K562 (cell line): ENCODE data around the gene PURA. TPM values are rescaled to one million over a fixed set of nuclear protein-coding genes. Genes with fewer than 3 reads are reported as not detected.

Experiments used
- ATAC-seq: fragments of 200-7000 bp; cut with Tn5 transposase; 3 replicates; pipeline ENCODE4 v1.9.1; 2020; ENCODE audit warnings: moderate library complexity
- BruUV-seq: library from RNA; stranded (reverse); fragments of 400-500 nt; replicated peaks from 2 replicates; lab custom pipeline; 2021; lab: Mats Ljungman, UMichigan
- CTCF ChIA-PET: fragments of 300-600 bp; formaldehyde crosslinking; extraction: SDS; loops from one replicate; lab custom pipeline; 2021; ENCODE audit warnings: low intra/inter-chr PET ratio; lab: Yijun Ruan, JAX
- POLR2A ChIA-PET: fragments of 300-600, 350-650 bp; sonication (Branson Sonifier 250); formaldehyde crosslinking; extraction: SDS; loops from one replicate; lab custom pipeline; 2021; ENCODE audit warnings: antibody characterized with exemption, inconsistent platforms; lab: Yijun Ruan, JAX
- DNase-seq, 4 experiments: peaks; one replicate each; pipeline versions ENCODE4 v3.0.0 to v3.0.0-alpha.2; 2011 to 2018; ENCODE audit warnings: low spot score in 3 of 4, mixed read lengths in 3 of 4; ENCODE audit errors: extremely low read depth in 1 of 4
- FAIRE-seq: peaks from 2 replicates; lab custom pipeline; 2011; peaks lifted over from hg19 to GRCh38; lab: Jason Lieb, UNC
- H2AFZ ChIP-seq: 2 replicates; pipeline ENCODE4 v1.6.0; 2011; ENCODE audit warnings: low read depth, low read length, control low read depth, inconsistent platforms
- H3K27ac ChIP-seq: fragments of 200-600 bp; 3 replicates; pipeline ENCODE4 v1.8.0; 2011; ENCODE audit warnings: low read depth, mild to moderate bottlenecking, control low read depth, inconsistent platforms, low read length, moderate library complexity, mixed read lengths; ENCODE audit errors: extremely low read depth
- H3K27me3 ChIP-seq, 2 experiments: fragments of 300-600 bp in 1 of 2; 2 replicates in 1 of 2; 3 replicates in 1 of 2; pipeline versions ENCODE4 v1.6.0 to v1.8.0; 2011; ENCODE audit warnings: inconsistent platforms in 2 of 2, low read length in 2 of 2, mild to moderate bottlenecking in 1 of 2, mixed read lengths in 1 of 2, moderate library complexity in 1 of 2; ENCODE audit not compliant: control insufficient read depth in 2 of 2, insufficient read depth in 2 of 2
- H3K36me3 ChIP-seq: fragments of 300-600 bp; 3 replicates; pipeline ENCODE4 v1.8.0; 2011; ENCODE audit warnings: mild to moderate bottlenecking, low read length, inconsistent platforms; ENCODE audit not compliant: control insufficient read depth, insufficient read depth
- H3K4me1 ChIP-seq, 2 experiments: fragments of 200-600 bp in 1 of 2; replicated peaks in 1 of 2; 2 replicates in 1 of 2; 3 replicates in 1 of 2; pipeline versions ENCODE4 v1.5.1 to v1.8.0; 2011; ENCODE audit warnings: inconsistent platforms in 2 of 2, low read length in 2 of 2, mild to moderate bottlenecking in 1 of 2, mixed read lengths in 1 of 2, moderate library complexity in 1 of 2; ENCODE audit not compliant: control insufficient read depth in 2 of 2, insufficient read depth in 2 of 2
- H3K4me2 ChIP-seq: 2 replicates; pipeline ENCODE4 v1.6.1; 2011; ENCODE audit warnings: low read length, control low read depth, inconsistent platforms, mixed read lengths; ENCODE audit not compliant: insufficient read depth
- H3K4me3 ChIP-seq: fragments of 200-600 bp; sonication (generic), shearing (Covaris generic); 2 replicates; pipeline ENCODE4 v1.5.1; 2016; ENCODE audit warnings: control low read depth, inconsistent platforms
- H3K79me2 ChIP-seq: fragments of 200-600 bp; 3 replicates; pipeline ENCODE4 v1.8.0; 2011; ENCODE audit warnings: low read length, inconsistent platforms; ENCODE audit not compliant: control insufficient read depth, insufficient read depth
- H3K9ac ChIP-seq, 2 experiments: 2 replicates each; pipeline versions ENCODE4 v1.6.0 to v1.6.1; 2011; ENCODE audit warnings: low read depth in 2 of 2, low read length in 2 of 2, control low read depth in 1 of 2, inconsistent platforms in 1 of 2, mild to moderate bottlenecking in 1 of 2, mixed read lengths in 1 of 2; ENCODE audit not compliant: insufficient read depth in 1 of 2
- H3K9me1 ChIP-seq: one replicate; pipeline ENCODE4 v1.6.0; 2011; ENCODE audit warnings: inconsistent platforms, mild to moderate bottlenecking, low read length, moderate library complexity; ENCODE audit not compliant: control insufficient read depth, insufficient read depth
- H3K9me3 ChIP-seq: replicated peaks from 2 replicates; pipeline ENCODE4 v1.5.1; 2011; ENCODE audit warnings: low read depth, low read length, inconsistent platforms; ENCODE audit not compliant: control insufficient read depth, insufficient read depth
- H4K20me1 ChIP-seq: replicated peaks from 2 replicates; pipeline ENCODE4 v1.6.1; 2011; ENCODE audit warnings: low read length, inconsistent platforms, mixed read lengths; ENCODE audit not compliant: control insufficient read depth, insufficient read depth
- ARID3A ChIP-seq: IDR thresholded peaks from 2 replicates; pipeline ENCODE4 v1.6.1; 2012; ENCODE audit warnings: low read depth, low read length, improper control_type of control experiment, borderline replicate concordance
- BRD9 ChIP-seq: fragments of 450-650 bp; IDR thresholded peaks from 2 replicates; pipeline ENCODE4 v1.6.1; 2018; ENCODE audit warnings: low read depth; ENCODE audit not compliant: partially characterized antibody
- HIVEP1 ChIP-seq: fragments of 250-450 bp; sonication (Bioruptor Pico); IDR thresholded peaks from 2 replicates; pipeline ENCODE4 v1.4.0; 2020; ENCODE audit warnings: mild to moderate bottlenecking
- IRF2 ChIP-seq: sonication (generic); formaldehyde crosslinking; IDR thresholded peaks from 2 replicates; pipeline ENCODE4 v1.8.1; 2022; ENCODE audit warnings: mild to moderate bottlenecking, missing genetic modification reagents
- MAFF ChIP-seq: IDR thresholded peaks from 2 replicates; pipeline ENCODE4 v1.6.1; 2012; ENCODE audit warnings: low read length, improper control_type of control experiment
- MECOM ChIP-seq: fragments of 250-450 bp; sonication (Bioruptor Pico); IDR thresholded peaks from 2 replicates; pipeline ENCODE4 v1.8.0; 2022; ENCODE audit warnings: inconsistent platforms
- MED1 ChIP-seq: sonication (generic); formaldehyde crosslinking; IDR thresholded peaks from 2 replicates; pipeline ENCODE4 v1.8.1; 2023; ENCODE audit warnings: missing genetic modification reagents, borderline replicate concordance
- SETDB1 ChIP-seq: IDR thresholded peaks from one replicate; pipeline ENCODE4 v1.6.1; 2012; ENCODE audit warnings: low read length, control low read depth, inconsistent platforms
- ZKSCAN8 ChIP-seq: fragments of 200-800 bp; sonication (Bioruptor generic); IDR thresholded peaks from 2 replicates; pipeline ENCODE4 v1.6.1; 2016; ENCODE audit warnings: missing genetic modification characterization, missing compliant biosample characterization
- ZNF165 ChIP-seq: fragments of 250-450 bp; sonication (Bioruptor Pico); IDR thresholded peaks from 2 replicates; pipeline ENCODE4 v1.4.0; 2020; ENCODE audit warnings: borderline replicate concordance
- WGBS: fragments of 100-300 bp; shearing (Covaris generic); methylation state at CpG from one replicate; pipeline ENCODE4 v1.1.6; 2016; ENCODE audit warnings: low coverage, mixed read lengths; ENCODE audit not compliant: insufficient coverage; ENCODE audit errors: missing lambda C conversion rate; 5-methylcytosine and 5-hydroxymethylcytosine counted together
- in situ Hi-C: fragments of 300-500 bp; cut with MboI; formaldehyde crosslinking; loops from 4 replicates; pipeline ENCODE4 v1.15.0; 2018; ENCODE audit warnings: inconsistent platforms, mixed read lengths
- intact Hi-C: fragments of 100-400 bp; cut with micrococcal nuclease; formaldehyde crosslinking; loops from 2 replicates; pipeline ENCODE4 v1.14.2; 2022
- polyA plus RNA-seq, 8 experiments: library from polyadenylated mRNA; depleted of rRNA in 4 of 8; stranded (reverse) in 5 of 8; unstranded in 3 of 8; fragments of >200 nt; fragmentation: Nextera tagmentation in 2 of 8; fragmentation: Illumina TruSeq in 1 of 8; extraction: Ambion mirVana in 2 of 8; extraction: Trizol in 1 of 8; gene quantifications; 2 replicates each; pipeline versions ENCODE4 v1.2.1 to v1.2.3, GENCODE V29; 2011 to 2014; ENCODE audit warnings: inconsistent platforms in 1 of 8, missing spikeins in 1 of 8
- total RNA-seq, 7 experiments: library from RNA; depleted of rRNA in 6 of 7; stranded (reverse); fragments of >200 nt in 6 of 7; fragmentation: Illumina TruSeq in 2 of 7; extraction: Trizol in 2 of 7; gene quantifications; 2 replicates each; pipeline versions ENCODE4 v1.2.1 to v1.2.3, GENCODE V29; 2011 to 2021; ENCODE audit warnings: low replicate concordance in 1 of 7
- TF ChIP-seq, protein P1 (sequence below): sonication (generic); formaldehyde crosslinking; IDR thresholded peaks from 2 replicates; pipeline ENCODE4 v1.8.1; 2023; ENCODE audit warnings: missing genetic modification reagents, mild to moderate bottlenecking, borderline replicate concordance

Gene PURA
- total and polyA plus RNA-seq, 9 of the 15 experiments (the other 6 are each of a cell fraction or from before 2014, with no cell fraction given), result 3.2 to 11.1 (median 5.4) TPM

GRCh38 chr5:140145256-140145655, 31.3 kb downstream of the PURA start:
- FAIRE-seq, result no peak

More at GRCh38 chr5:140145256-140145655, 31.3 kb downstream of the PURA start:
- Histone ChIP-seq H2AFZ (no peak overlapping the region), H3K79me2 (no peaks in the 10 kb centered on the region), H4K20me1 (peaks cover 28% of the 10 kb centered on the region), H3K4me1 (peaks cover 2 to 12% of the 10 kb centered on the region in 2 experiments; a peak in 3 of 5 replicates), H3K36me3 (no peaks in the 10 kb centered on the region), H3K9ac (no peak overlapping the region), H3K4me3 (no peak overlapping the region), H3K27ac (no peak overlapping the region)
- DNase-seq, result no peak
- no TSS peak for BruUV-seq
- CTCF ChIA-PET, result interaction anchor here (0.6 to 6.7 kb wide), 4 partner anchors 12 to 202 kb away, joined by 4 to 59 read pairs (median 4); no protein-coding TSS in a partner anchor
- intact Hi-C loops, result no loop called here
- POLR2A ChIA-PET, result interaction anchor here (0.6 to 2.0 kb wide), 2 partner anchors 8 to 757 kb away, joined by 3 to 4 read pairs; no protein-coding TSS in a partner anchor
- 45% methylated on average over 3 of the region's 3 CpGs for WGBS
- no peak for TF ChIP-seq ZNF165 (CRISPR knock-in tag)
- no peak for TF ChIP-seq ARID3A
- no peak for TF ChIP-seq MED1 (CRISPR knock-in tag)
- no peak for TF ChIP-seq ZKSCAN8 (CRISPR knock-in tag)
- TF ChIP-seq HIVEP1, result no peak
- TF ChIP-seq SETDB1, result no peak
- no peak for TF ChIP-seq MAFF
- TF ChIP-seq MECOM (CRISPR knock-in tag), result no peak
- no peak for TF ChIP-seq BRD9
- no peak for TF ChIP-seq IRF2
- TF ChIP-seq, protein P1, sequence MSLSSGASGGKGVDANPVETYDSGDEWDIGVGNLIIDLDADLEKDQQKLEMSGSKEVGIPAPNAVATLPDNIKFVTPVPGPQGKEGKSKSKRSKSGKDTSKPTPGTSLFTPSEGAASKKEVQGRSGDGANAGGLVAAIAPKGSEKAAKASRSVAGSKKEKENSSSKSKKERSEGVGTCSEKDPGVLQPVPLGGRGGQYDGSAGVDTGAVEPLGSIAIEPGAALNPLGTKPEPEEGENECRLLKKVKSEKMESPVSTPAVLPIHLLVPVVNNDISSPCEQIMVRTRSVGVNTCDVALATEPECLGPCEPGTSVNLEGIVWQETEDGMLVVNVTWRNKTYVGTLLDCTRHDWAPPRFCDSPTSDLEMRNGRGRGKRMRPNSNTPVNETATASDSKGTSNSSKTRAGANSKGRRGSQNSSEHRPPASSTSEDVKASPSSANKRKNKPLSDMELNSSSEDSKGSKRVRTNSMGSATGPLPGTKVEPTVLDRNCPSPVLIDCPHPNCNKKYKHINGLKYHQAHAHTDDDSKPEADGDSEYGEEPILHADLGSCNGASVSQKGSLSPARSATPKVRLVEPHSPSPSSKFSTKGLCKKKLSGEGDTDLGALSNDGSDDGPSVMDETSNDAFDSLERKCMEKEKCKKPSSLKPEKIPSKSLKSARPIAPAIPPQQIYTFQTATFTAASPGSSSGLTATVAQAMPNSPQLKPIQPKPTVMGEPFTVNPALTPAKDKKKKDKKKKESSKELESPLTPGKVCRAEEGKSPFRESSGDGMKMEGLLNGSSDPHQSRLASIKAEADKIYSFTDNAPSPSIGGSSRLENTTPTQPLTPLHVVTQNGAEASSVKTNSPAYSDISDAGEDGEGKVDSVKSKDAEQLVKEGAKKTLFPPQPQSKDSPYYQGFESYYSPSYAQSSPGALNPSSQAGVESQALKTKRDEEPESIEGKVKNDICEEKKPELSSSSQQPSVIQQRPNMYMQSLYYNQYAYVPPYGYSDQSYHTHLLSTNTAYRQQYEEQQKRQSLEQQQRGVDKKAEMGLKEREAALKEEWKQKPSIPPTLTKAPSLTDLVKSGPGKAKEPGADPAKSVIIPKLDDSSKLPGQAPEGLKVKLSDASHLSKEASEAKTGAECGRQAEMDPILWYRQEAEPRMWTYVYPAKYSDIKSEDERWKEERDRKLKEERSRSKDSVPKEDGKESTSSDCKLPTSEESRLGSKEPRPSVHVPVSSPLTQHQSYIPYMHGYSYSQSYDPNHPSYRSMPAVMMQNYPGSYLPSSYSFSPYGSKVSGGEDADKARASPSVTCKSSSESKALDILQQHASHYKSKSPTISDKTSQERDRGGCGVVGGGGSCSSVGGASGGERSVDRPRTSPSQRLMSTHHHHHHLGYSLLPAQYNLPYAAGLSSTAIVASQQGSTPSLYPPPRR (CRISPR knock-in tag), result no peak
- TF ChIP-seq, all 486 proteins: peak for 0
- H3K9me1 ChIP-seq, result no peaks in the 10 kb centered on the region
- peaks cover 0 to 23% of the 10 kb centered on the region in 2 experiments; a peak in 2 of 5 replicates for H3K27me3 ChIP-seq
- H3K9me3 ChIP-seq, result no peaks in the 10 kb centered on the region
- in situ Hi-C loops, result no loop called here
- ATAC-seq, result no peak
- H3K4me2 ChIP-seq, result peak overlapping the region; percentile 40; the same call in 1 of the 2 replicates
